GM21515 (cell line): Measurements from ENCODE around the gene MMD.
"Not testable (repeated sequence)": the region's sequence is repeated elsewhere in the genome, so short reads cannot be mapped to it uniquely, and the experiment has no call there.

Source experiments
- ATAC-seq: cut with Tn5 transposase; IDR thresholded peaks from one replicate; pipeline ENCODE4 v1.9.1; 2021; ENCODE audit not compliant: unreplicated experiment

Gene MMD

GRCh38 chr17:55423535-55423934 lies 1.9 kb upstream of the MMD start:
- no peak for ATAC-seq

- not testable (repeated sequence) for ATAC-seq
Observed at GRCh38 chr17:55422828-55423164, 1.2 kb upstream of the MMD start.

- ATAC-seq, result no peak
Observed at GRCh38 chr17:55420776-55421178, 858 bp downstream of the MMD start.

- no peak for ATAC-seq
Observed at GRCh38 chr17:55420067-55420775, 1.4 kb downstream of the MMD start.

GRCh38 chr17:55418369-55419268 lies 3.0 kb downstream of the MMD start:
- ATAC-seq, result no peak

- ATAC-seq, result no peak
Observed at GRCh38 chr17:55417411-55418268, 4.0 kb downstream of the MMD start.

- no peak for ATAC-seq
Observed at GRCh38 chr17:55416470-55417052, 5.1 kb downstream of the MMD start.

GRCh38 chr17:55416000-55416399 lies 5.6 kb downstream of the MMD start:
- ATAC-seq, result no peak

- ATAC-seq, result no peak
Observed at GRCh38 chr17:55414983-55415382, 6.7 kb downstream of the MMD start.

GRCh38 chr17:55413825-55414489 lies 7.7 kb downstream of the MMD start:
- no peak for ATAC-seq

GRCh38 chr17:55411463-55411855 lies 10.2 kb downstream of the MMD start:
- ATAC-seq, result no peak

- no peak for ATAC-seq
Observed at GRCh38 chr17:55410722-55411462, 10.7 kb downstream of the MMD start.

- ATAC-seq, result no peak
Observed at GRCh38 chr17:55409030-55409800, 12.4 kb downstream of the MMD start.

- no peak for ATAC-seq
Observed at GRCh38 chr17:55407641-55408566, 13.7 kb downstream of the MMD start.

- no peak for ATAC-seq
Observed at GRCh38 chr17:55405600-55405999, 16.0 kb downstream of the MMD start.

GRCh38 chr17:55404197-55404596 lies 17.4 kb downstream of the MMD start:
- not testable (repeated sequence) for ATAC-seq

GRCh38 chr17:55402374-55402773 lies 19.3 kb downstream of the MMD start:
- ATAC-seq, result no peak

GRCh38 chr17:55398689-55399088 lies 22.9 kb downstream of the MMD start:
- ATAC-seq, result no peak
